H7 (cell line): ENCODE data around the gene IMPDH1. TPM values are rescaled to one million over a fixed set of nuclear protein-coding genes. Genes with fewer than 3 reads are reported as not detected.

ENCODE experiments used
- DNase-seq: peaks from one replicate; pipeline ENCODE4 v3.0.0; 2012
- H3K27me3 ChIP-seq: 2 replicates; pipeline ENCODE4 v1.6.0; 2011; ENCODE audit warnings: mild to moderate bottlenecking, low read length; ENCODE audit not compliant: control insufficient read depth, insufficient read depth
- H3K36me3 ChIP-seq: replicated peaks from 2 replicates; pipeline ENCODE4 v1.5.1; 2011; ENCODE audit warnings: low read length; ENCODE audit not compliant: control insufficient read depth, insufficient read depth
- H3K4me3 ChIP-seq: 2 replicates; pipeline ENCODE4 v1.5.1; 2011; ENCODE audit warnings: low read depth, mild to moderate bottlenecking, control low read depth, low read length, moderate library complexity; ENCODE audit not compliant: insufficient read depth
- total RNA-seq: library from RNA; depleted of rRNA; stranded (reverse); fragments of >200 nt; shearing (Covaris generic); gene quantifications from 2 replicates; pipeline ENCODE4 v1.2.3, GENCODE V29; 2014

Gene IMPDH1
- total RNA-seq, 1 experiment from 2014 or later: 45.7 TPM

GRCh38 chr7:128403676-128404075 lies 6.1 kb downstream of the IMPDH1 start:
- peaks cover 42% of the 10 kb centered on the region for H3K27me3 ChIP-seq
- no peaks in the 10 kb centered on the region for H3K36me3 ChIP-seq
- no peak for DNase-seq
- no peak overlapping the region for H3K4me3 ChIP-seq

GRCh38 chr7:128402356-128402755 lies 7.4 kb downstream of the IMPDH1 start:
- no peak overlapping the region for H3K4me3 ChIP-seq
- H3K27me3 ChIP-seq: peaks cover 28% of the 10 kb centered on the region
- no peak for DNase-seq
- H3K36me3 ChIP-seq: 0 out of 2 replicates have a peak, but pooled peaks cover 2% of the 10 kb centered on the region

DNA sequence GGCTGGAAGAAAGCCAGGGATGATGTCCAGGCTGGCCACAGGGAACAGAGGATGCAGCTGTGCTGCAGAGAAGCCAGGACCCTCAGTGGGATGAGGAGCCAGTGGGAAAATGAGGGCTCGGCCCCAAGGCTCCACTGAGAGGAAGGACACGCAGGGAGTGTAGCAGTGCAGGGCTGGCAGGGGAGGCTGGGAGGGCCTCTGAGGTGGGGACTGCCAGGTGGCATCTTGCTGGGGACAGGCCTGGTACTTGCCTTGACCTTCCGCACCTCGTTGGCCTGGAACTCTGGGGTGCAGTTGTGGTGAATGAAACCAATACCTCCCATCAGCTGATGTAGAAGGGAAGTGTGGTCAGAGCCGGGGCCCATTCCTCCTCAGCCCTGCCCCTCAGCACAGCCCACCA lies 9.2 kb downstream of the IMPDH1 start:
- H3K36me3 ChIP-seq: 0 out of 2 replicates have a peak, but pooled peaks cover 2% of the 10 kb centered on the region
- DNase-seq: no peak
- no peak overlapping the region for H3K4me3 ChIP-seq
- peaks cover 14% of the 10 kb centered on the region for H3K27me3 ChIP-seq

DNA sequence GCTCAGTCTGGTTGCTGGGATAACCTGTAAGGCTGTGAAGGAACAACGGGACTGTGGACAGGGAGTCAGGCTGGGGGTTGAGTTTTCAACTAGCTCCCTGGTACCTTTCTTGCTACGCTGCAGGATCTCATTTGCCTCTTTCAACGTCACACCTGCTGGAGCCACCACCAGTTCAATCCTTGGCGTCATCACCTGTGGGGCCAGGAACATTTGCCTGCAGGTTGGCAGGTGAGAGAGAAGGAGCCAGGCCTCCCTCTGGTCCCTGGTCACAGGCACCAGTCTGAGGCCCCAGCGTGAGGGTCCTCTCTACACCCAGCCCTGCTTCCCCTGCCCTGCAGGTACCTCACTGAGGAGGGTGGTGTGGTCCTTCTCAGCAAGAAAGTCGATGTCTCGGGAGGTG lies 9.8 kb downstream of the IMPDH1 start:
- Histone ChIP-seq H3K4me3 (no peak overlapping the region), H3K36me3 (0 out of 2 replicates have a peak, but pooled peaks cover 2% of the 10 kb centered on the region), H3K27me3 (peaks cover 9% of the 10 kb centered on the region)
- DNase-seq: no peak

DNA sequence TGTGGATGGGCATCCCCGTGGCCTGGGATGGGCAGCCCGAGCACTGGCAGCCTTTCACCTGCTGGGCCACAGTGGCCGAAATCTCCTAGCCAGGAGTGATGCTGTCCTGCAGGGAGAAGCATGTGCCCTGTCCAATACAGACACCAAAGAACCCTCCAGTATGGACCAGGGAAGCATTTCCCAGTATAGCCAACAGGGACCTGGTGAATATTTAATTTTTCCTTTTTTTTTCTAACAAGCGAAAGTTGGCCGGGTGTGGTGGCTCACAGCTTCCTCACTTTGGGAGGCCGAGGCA lies 11.0 kb downstream of the IMPDH1 start:
- Histone ChIP-seq H3K27me3 (peaks cover 2% of the 10 kb centered on the region), H3K36me3 (0 out of 2 replicates have a peak, but pooled peaks cover 2% of the 10 kb centered on the region), H3K4me3 (no peak overlapping the region)
- DNase-seq: no peak

GRCh38 chr7:128398016-128398840 lies 11.6 kb downstream of the IMPDH1 start:
- DNase-seq: peak; percentile 92
- H3K36me3 ChIP-seq: 0 out of 2 replicates have a peak, but pooled peaks cover 2% of the 10 kb centered on the region
- no peak overlapping the region for H3K4me3 ChIP-seq
- no peaks in the 10 kb centered on the region for H3K27me3 ChIP-seq

GRCh38 chr7:128396357-128396756 lies 13.4 kb downstream of the IMPDH1 start:
- 0 out of 2 replicates have a peak, but pooled peaks cover 2% of the 10 kb centered on the region for H3K36me3 ChIP-seq
- DNase-seq: peak; percentile 29
- H3K4me3 ChIP-seq: no peak overlapping the region
- no peaks in the 10 kb centered on the region for H3K27me3 ChIP-seq

DNA sequence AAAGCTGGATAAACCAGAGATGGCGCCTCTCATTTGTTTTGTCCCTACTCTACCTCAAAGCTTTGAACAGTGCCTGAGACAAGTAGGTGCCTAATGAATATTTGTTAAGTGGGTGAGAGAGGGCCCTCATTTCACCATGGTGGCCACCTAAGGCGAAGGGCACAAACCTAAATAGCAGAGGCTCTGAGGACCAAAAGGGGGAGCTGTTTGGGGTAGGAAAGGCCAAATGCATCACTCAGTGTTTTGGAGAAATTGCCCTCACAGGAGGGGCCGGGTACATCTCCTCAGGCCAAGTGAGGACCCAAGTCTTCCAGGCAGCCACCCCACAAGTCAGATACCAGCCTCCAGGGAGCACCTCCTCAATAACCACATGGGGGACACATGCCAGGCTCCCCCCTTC lies 14.0 kb downstream of the IMPDH1 start:
- 0 out of 2 replicates have a peak, but pooled peaks cover 2% of the 10 kb centered on the region for H3K36me3 ChIP-seq
- DNase-seq: peak; percentile 75
- no peak overlapping the region for H3K4me3 ChIP-seq
- H3K27me3 ChIP-seq: no peaks in the 10 kb centered on the region

DNA sequence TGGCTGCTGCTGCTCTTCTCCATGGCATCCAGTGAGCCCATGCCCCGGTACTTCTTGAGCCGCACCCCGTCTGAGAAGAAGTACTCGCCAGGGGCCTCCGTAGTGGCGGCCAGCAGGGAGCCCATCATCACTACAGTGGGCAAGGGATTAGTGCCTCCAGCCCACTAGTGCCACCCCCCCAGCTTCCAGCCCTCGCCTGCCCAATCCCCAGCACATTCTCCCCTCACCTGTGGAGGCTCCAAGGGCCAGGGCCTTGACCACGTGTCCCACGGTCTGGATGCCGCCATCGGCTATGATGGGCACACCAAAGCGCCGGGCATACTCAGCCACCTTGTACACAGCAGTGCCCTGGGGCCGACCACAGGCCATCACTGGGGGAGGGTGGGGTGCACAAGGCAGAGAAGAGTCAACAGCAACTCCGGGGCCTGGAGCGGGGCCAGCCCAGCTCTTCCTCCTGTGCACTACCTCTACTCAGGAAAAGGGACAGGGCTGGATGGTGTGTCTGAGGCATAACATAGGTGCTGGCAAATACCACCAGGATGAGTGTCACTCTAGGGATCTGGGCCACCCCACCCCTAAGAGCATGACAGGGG lies 14.8 kb downstream of the IMPDH1 start:
- Histone ChIP-seq H3K4me3 (no peak overlapping the region), H3K36me3 (0 out of 2 replicates have a peak, but pooled peaks cover 2% of the 10 kb centered on the region), H3K27me3 (no peaks in the 10 kb centered on the region)
- no peak for DNase-seq

- Histone ChIP-seq H3K36me3 (0 out of 2 replicates have a peak, but pooled peaks cover 2% of the 10 kb centered on the region), H3K4me3 (no peak overlapping the region), H3K27me3 (no peaks in the 10 kb centered on the region)
- DNase-seq: peak; percentile 41
Measured at GRCh38 chr7:128393526-128394330, 16.1 kb downstream of the IMPDH1 start.

DNA sequence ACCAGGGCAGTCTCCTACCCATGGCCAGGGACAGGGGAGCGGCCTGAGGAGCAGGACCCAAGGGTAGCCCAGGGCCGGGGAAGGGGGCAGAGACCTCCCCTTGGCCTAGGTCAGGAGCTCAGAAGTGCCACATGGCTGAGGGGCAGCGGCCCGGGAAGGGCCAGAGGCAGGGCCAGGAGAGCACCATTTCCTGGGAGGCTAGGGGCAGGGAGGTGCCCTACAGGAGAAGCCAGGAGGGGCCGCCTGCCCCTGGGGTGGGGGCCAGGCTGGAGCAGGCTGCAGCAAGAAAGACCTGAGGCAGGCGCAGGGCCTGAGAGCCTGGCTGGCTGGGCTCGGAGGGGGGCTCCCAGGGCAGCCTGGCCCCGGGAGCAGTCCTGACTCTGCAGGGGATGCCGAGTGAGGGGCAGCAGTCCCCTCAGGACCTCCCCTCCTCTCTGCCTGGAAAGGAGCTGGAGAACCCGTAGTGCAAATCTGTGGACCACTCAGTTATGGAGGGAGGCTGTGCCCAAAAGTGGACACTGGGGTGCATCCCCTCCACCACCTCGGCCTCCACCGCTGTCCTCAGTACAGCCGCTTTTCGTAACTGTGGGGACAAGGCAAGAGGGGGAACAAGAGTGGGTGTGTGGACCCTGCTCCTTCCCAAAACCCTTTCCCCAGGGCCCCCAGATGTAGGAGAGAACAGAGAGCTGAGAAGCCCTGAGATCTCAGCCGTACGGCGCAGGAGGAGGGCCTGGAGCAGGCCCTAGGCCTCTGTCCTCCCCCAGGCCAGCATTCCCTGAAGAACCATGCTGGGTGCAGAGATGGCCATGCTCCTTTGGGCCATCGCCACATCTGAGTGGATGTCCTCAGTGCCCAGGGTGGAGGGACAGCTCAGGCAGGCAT lies 17.1 kb downstream of the IMPDH1 start:
- Histone ChIP-seq H3K27me3 (peaks cover 1% of the 10 kb centered on the region; the same call in 1 of the 2 replicates), H3K36me3 (no peaks in the 10 kb centered on the region), H3K4me3 (no peak overlapping the region)
- no peak for DNase-seq

DNA sequence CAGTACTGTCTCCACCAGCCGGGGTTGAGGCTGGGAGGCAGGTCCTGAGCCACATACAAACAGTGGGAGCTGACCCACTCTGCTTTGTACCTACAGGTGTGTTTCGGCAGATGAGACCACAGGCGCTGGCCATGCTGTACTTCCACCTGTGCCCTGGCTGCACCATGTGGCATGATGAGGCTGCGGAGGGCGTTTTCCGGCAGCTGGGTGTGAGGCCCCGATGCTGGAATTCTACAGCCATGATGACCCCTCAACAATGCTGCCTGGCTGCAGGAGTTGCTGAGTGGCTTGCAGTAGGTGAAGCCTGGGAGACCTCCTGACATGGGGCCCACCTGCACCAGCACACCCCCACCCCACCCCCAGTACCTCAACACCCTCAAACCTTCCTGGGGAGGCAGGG lies 18.0 kb downstream of the IMPDH1 start:
- DNase-seq: peak; percentile 35
- Histone ChIP-seq H3K36me3 (no peaks in the 10 kb centered on the region), H3K27me3 (peaks cover 6% of the 10 kb centered on the region), H3K4me3 (no peak overlapping the region)

DNA sequence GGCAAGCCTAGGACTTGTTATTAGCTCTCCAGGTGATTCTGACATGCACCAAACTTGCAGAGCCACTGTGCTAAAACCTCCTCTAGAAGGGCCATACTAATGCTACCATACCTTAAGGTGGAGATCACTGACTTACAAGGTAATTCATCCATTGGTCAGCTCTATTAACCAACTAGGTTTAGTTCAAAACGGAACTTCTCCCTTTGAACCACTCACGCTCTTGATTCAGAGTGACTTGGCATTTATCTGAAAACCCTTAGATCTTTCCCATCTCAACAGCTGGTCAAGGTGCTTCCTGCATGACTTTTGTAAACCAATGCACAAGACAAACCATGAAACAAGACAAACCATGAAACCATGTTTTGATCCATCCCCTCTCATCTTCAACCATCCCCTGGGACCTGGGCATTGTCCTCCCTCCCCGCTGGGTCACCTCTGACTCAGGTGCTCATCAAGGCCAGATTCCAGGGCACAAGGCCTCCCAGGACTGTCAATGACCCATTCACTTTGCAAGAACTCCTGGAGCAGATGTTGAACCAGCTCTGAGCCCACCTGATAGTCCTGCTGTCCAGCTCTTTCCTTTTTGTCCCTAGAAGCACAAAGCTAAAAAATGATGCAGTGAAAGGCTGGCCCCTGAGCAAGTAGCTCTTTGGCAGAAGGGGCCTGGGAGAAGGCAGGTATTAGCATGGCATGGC lies 18.8 kb downstream of the IMPDH1 start:
- no peak overlapping the region for H3K4me3 ChIP-seq
- DNase-seq: peak; percentile 30
- peaks cover 6% of the 10 kb centered on the region for H3K27me3 ChIP-seq
- no peaks in the 10 kb centered on the region for H3K36me3 ChIP-seq
